COLO829 (cell line): ENCODE measurements around the gene AGPAT4.

Experiments used
- DNase-seq: peaks from one replicate; pipeline ENCODE4 v3.0.0; 2012; ENCODE audit warnings: low spot score

AGPAT4 gene

GRCh38 chr6:161166176-161166575 is 107.7 kb downstream of the AGPAT4 start:
- DNase-seq = no peak

DNA sequence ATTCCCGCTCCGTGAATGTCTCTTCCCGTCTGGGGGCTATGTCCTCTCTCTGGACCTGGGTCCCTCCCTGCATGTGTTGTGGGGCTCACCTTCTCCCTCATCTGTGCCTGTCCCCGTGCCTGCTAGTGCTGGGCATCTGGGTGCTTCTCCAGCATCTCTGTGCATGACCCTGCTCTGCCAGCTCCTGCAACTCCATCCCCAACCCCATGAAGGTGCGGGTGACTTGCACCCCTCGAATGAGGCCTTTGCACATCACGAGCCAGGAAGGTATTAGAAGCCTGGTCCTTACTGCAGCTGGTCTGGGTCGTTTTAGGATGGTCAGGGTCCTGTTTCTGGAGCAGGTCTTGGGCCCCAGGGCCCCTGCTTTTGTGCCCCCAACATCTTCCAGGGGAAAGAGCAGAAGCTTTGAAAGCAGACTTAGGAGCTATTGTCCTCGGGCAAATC is 109.7 kb downstream of the AGPAT4 start:
- DNase-seq = no peak

DNA sequence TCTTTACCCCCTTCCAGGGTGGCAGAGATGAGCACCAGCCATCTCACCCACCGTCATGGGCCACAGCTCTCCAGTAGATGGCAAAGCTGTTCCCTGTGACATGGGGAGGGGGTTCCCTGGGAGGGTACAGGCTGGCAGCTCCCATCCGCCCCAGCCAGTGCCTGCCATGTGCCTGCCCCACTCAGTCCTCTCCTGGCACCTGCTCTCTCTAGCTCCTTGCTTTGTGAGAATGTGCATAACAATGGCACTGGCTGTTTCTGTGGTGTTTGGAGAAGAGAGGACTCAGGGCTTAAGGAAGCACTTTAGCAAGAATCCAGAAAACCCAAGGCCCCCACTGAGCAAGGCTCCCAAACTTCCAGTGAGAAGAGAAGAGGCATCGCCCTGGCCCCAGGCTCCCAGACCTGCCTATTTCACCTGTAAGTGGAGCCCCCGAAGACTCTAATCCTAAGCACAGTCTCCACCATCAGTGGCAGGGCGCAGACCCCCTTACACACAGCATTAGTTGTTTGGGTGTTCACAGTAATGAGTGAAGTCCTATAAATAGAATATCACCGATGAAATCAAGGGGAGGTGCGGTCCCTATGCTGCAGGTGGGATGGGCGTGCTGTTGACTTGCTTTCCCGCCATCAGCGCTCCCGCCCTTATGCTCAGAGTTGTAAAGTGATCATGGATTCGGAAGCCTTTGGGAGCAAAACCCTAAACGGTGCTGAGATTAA is 110.2 kb downstream of the AGPAT4 start:
- no peak for DNase-seq

DNA sequence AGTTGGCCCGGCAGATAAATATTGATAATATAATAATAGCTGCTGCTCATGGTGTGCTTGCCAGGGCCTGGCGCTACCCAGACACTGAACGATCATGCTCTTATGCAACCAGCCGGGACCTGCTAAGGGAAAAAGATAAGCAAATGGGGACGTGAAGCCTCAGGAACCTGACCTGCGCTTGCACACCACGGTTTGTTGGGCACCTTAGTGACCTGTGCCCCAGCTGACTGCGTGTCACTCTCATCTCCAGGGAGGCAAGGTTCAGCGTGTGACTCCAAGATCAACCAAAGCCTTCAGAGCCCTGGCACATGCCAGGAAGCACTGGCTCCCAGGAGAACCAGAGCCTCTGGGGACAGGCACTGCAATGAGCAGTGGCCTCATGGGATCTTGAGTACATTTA is 111.1 kb downstream of the AGPAT4 start:
- no peak for DNase-seq

DNA sequence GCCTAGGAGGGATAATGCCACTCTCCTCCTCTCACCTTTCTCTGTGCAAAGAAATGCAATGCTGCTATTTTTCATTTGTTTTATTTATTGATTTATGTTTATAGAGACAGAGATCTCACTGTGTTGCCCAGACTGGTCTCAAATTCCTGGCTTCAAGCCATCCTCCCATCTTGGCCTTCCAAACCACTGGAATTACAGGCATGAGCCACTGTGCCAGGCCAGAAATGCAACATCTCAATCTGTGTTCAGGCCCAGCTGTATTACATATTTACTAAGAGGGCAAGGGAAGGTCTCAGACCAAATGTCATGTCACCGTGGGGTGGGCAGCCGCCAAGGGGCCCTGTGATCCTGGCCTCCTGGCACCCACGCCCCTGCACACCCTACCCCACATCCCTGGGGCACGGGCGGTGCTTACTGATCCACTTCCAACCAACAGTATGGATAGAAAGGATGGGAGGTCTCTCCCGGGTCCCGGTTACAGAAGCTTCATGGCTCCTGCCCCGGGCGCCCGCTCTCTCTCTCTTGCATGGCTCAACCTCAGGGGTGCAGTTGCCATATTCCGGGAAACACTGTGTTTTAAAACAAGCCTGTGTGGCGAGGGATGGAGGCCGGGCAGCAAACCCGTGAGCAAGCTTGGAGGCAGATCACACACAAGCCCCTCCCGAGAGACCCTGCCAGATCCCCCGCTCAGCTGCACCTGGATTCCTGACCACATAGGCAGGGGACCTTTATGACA is 111.8 kb downstream of the AGPAT4 start:
- no peak for DNase-seq

GRCh38 chr6:161161121-161161520 is 112.7 kb downstream of the AGPAT4 start:
- DNase-seq = no peak

- no peak for DNase-seq
Measured at GRCh38 chr6:161154796-161155335, 119.0 kb downstream of the AGPAT4 start.

- DNase-seq = no peak
Measured at GRCh38 chr6:161153725-161154124, 120.1 kb downstream of the AGPAT4 start.

GRCh38 chr6:161152907-161153662 is 120.8 kb downstream of the AGPAT4 start:
- no peak for DNase-seq

GRCh38 chr6:161152527-161152862 is 121.4 kb downstream of the AGPAT4 start:
- DNase-seq = no peak

DNA sequence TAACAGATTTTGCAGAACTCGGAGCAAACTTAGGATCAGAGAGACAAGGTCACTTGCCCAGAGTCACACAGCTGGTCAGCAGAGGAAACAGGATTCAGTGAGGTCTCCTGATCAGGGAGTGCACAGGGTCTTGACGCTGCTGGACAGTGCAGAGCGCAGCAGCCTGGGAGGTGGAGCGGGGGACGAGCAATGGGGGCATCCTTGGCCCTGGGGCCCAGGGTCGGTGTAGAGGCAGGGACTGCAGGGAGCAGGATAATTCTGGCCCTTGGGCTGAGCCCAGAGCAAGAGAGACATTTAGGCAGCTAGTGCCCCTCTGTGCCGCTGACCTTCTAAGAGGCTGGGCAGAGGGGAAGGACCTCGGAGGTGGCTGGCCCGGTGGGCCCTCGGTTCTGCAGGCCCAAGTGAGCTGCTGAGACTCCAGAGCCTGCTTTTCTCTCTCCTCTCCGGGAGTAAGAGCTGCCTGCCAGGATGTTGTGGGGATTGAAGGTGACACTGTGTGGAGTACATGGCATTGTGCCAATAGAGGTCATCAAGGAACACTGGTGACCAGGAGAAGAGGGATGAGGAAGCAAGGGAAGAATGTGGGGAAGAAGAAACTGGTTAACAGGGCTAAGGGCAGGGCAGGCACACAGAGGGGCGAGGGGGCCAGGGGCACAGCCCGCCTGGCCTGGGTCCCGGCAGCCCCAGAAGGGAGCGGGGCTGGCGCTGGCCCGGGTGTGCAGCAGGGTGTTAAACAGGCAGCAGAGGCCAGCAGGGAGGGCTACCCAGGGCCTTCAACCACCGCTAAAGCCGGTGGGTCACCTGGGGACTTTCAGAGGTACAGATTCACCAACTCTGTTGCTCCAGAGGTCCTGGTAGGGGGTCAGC is 122.0 kb downstream of the AGPAT4 start:
- DNase-seq = no peak

- no peak for DNase-seq
Measured at GRCh38 chr6:161151059-161151645, 122.7 kb downstream of the AGPAT4 start.

DNA sequence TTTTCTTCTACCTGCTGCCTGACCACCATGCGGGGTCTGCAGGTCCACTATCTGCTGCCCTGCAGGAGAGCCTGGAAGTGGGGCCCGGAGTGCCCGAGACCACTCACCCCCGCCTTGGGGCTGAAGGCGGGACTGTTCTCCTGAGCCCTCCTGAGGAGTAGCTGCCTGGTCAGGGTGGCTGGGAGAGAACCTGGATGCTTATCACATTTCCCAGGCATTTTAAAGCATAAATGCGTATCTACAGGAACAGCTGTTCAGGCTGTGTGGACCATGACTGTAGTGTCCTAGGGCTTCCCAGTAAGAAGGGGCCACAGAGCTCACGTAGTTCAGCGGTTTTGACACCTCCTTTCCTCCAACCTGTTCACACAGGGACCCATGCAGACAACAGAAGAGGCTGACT is 123.3 kb downstream of the AGPAT4 start:
- DNase-seq = no peak

DNA sequence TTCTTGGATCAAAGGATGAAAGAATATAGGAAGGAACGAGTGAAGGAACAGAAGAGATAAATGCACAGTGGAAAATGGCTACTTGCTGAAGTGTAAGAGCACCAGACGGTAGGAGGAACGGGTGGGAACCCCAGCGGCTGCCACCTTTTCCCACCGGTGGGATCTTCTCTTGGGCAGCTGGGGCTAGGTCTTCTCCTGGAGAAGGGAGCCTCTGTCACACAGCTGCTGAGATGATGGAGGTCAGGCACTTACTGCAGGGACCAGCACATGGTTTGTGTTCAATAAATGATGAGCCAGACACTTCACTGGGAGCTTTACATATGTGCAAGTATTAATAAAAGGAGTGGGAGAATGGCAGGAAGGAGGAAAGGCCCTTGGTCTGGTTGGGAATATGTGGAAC is 123.7 kb downstream of the AGPAT4 start:
- DNase-seq = no peak

- DNase-seq = no peak
Measured at GRCh38 chr6:161143663-161144430, 130.0 kb downstream of the AGPAT4 start.

DNA sequence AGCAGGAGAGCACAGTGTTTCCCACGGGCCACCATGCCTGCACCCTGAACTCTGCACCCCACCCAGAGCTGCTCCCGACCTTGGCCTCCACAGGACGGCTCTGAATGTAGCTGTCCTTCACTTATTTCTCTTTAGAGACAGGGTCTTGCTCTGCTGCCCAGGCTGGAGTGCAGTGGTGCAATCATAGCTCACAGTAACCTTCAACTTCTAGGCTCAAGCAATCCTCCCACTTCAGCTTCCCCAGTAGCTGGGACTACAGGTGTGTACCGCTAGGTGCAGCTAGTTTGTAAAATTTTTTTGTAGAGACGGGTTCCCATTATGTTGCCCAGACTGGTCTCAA is 130.9 kb downstream of the AGPAT4 start:
- no peak for DNase-seq

GRCh38 chr6:161141173-161141572 is 132.7 kb downstream of the AGPAT4 start:
- no peak for DNase-seq

DNA sequence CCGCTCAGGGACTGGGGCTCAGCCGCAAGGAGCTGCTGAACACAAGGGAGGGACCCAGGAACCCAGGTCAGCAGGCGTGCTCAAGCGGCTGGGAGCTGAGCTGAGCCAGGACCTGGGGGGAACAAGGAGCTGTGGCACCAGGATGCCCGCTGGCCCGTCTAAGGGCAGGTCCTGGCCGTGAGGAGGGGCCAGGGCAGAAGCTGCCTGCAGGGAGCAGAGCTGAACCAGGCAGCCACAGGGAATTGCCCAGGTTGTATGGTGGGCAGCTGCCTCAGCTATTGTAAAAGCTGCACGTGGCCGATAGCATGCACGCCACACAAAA is 133.3 kb downstream of the AGPAT4 start:
- no peak for DNase-seq

DNA sequence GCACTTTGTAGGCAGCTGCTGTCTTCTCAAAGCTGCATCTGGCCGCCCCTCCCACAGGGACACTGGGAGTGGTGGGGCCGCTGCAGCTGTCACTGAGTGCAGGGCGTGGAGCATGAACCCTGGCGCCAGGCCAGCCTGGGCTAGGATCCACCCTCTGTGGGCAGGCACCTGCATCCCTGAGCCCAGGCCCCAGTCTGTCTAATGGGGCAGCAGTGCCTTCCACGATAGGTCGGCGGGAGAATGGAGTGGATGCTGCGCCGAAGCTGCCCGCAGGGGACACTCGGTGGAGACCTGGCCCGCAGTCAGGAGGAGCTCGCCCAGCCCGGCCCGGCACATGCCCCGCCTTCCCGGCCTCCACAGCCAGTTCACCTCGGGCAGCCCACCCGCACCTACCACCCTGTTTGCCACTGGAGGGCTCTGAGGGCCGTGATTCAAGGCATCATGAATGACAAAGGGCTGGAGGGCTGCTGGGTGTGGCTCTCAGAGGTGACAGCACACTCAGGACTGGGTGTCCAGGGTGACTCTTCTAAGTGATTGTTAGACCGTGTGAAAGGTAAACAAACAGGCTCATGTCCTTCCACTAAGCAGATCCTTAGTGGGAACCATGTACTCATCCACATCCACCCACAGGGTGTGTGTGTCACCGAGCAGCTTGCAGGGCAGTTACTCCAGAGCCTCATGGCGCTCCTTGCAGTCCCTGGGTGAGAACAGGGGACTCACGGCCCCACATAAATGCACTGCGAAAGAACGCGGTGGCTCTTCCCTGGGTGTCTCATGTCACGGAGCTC is 133.9 kb downstream of the AGPAT4 start:
- no peak for DNase-seq

DNA sequence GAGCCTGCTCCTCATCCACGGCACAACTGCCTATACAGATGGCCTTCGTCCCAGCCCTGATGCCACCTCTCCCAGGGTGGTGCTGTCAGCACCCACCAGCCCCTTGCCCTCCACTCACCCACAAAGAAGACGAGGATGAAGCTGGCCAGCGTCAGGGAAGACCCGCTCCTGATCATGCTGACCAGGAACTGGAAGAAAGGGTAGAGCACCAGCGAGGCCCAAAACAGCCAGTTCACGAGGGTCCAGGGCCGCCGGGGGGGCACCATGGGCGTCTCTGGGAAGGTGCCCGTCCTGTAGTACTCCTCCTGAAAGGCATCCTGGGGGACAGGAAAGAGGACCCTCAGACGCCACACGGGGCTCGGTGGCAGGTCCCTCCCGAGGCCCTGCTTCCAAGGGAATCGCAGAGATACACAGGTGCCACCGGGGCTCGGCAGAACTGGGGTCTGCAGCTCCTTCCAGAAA is 134.5 kb downstream of the AGPAT4 start:
- no peak for DNase-seq
